GM19328 (cell line): ENCODE results near the gene PA2G4.
A peak's percentile ranks its signal among the peaks of the same experiment; 100 is the strongest.

Source experiments
- ATAC-seq: cut with Tn5 transposase; IDR thresholded peaks from one replicate; pipeline ENCODE4 v1.9.1; 2021; ENCODE audit warnings: mild to moderate bottlenecking, moderate library complexity; ENCODE audit not compliant: unreplicated experiment

The PA2G4 gene

GRCh38 chr12:56122637-56123036 lies 18.3 kb downstream of the PA2G4 start:
- no peak for ATAC-seq

GRCh38 chr12:56124133-56124532 lies 19.8 kb downstream of the PA2G4 start:
- ATAC-seq, result no peak

- no peak for ATAC-seq
Observed at GRCh38 chr12:56126732-56127239, 22.4 kb downstream of the PA2G4 start.

GRCh38 chr12:56127485-56127887 lies 23.1 kb downstream of the PA2G4 start:
- ATAC-seq, result no peak

GRCh38 chr12:56127888-56128669 lies 23.7 kb downstream of the PA2G4 start, which contains the start of gene ESYT1:
Gene ESYT1 (plus strand): TSS chr12:56128267. CDS start chr12:56128320, 53 bp downstream.
- ATAC-seq, result peak; percentile 92

- ATAC-seq, result no peak
Observed at GRCh38 chr12:56128670-56129205, 24.4 kb downstream of the PA2G4 start.

- ATAC-seq, result no peak
Observed at GRCh38 chr12:56129206-56129941, 25.0 kb downstream of the PA2G4 start.

- ATAC-seq, result no peak
Observed at GRCh38 chr12:56129942-56130495, 25.7 kb downstream of the PA2G4 start.

GRCh38 chr12:56130876-56131275 lies 26.5 kb downstream of the PA2G4 start:
- ATAC-seq, result no peak

- ATAC-seq, result no peak
Observed at GRCh38 chr12:56134897-56135296, 30.5 kb downstream of the PA2G4 start.

GRCh38 chr12:56137853-56138571 lies 33.7 kb downstream of the PA2G4 start:
- ATAC-seq, result no peak

GRCh38 chr12:56141946-56142784 lies 37.8 kb downstream of the PA2G4 start:
- ATAC-seq, result no peak

GRCh38 chr12:56143217-56143616 lies 38.9 kb downstream of the PA2G4 start:
- ATAC-seq, result no peak

GRCh38 chr12:56143870-56144269 lies 39.5 kb downstream of the PA2G4 start:
- ATAC-seq, result no peak

GRCh38 chr12:56145217-56145616 lies 40.9 kb downstream of the PA2G4 start:
- ATAC-seq, result no peak

GRCh38 chr12:56146492-56147460 lies 42.4 kb downstream of the PA2G4 start:
- no peak for ATAC-seq

GRCh38 chr12:56150563-56150962 lies 46.2 kb downstream of the PA2G4 start:
- no peak for ATAC-seq

GRCh38 chr12:56151672-56152131 lies 47.3 kb downstream of the PA2G4 start:
- peak; percentile 31 for ATAC-seq
